ENCODE data around the gene PCSK6.

Gene PCSK6

DNA sequence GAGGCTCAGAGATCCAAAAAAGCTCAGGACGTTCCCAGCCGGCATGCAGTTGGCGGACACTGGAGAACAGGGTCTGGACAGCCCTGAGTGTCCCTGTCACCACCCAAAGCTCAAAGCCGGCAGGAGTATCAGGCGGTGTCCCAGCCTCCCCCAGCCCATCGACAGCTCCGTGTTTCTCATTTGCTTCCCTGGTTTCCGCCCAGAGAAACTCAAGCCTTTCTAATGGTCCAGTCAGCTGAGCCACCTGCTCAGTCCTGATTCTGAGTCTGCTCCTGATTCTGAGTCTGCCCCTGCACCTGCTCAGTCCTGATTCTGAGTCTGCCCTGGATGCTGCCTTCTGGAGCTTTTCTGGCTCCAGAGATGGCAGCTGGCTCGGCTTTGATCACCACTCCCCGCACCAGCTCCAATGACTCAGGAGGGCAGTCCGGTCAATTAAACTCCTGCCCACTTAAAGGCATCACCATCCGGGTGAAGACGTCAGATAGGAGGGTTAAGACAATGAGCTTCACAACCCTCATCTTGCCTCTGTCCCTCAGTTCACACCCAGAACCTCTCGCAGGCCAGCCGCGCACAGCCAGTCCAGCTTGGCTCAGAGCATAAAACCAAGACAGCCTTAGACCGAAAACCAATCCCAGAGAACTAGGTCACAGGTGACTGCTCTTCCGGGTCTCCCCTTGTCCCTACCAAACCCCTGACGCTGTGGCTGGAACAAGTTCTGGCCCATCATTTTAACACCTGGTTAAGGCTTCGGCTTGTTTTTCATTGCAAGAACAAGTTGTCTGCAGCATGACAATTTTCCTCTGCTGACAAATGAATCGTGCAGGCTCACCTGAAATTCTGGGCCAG is 6.8 kb downstream of the PCSK6 start:
- TF ChIP-seq, protein P1, sequence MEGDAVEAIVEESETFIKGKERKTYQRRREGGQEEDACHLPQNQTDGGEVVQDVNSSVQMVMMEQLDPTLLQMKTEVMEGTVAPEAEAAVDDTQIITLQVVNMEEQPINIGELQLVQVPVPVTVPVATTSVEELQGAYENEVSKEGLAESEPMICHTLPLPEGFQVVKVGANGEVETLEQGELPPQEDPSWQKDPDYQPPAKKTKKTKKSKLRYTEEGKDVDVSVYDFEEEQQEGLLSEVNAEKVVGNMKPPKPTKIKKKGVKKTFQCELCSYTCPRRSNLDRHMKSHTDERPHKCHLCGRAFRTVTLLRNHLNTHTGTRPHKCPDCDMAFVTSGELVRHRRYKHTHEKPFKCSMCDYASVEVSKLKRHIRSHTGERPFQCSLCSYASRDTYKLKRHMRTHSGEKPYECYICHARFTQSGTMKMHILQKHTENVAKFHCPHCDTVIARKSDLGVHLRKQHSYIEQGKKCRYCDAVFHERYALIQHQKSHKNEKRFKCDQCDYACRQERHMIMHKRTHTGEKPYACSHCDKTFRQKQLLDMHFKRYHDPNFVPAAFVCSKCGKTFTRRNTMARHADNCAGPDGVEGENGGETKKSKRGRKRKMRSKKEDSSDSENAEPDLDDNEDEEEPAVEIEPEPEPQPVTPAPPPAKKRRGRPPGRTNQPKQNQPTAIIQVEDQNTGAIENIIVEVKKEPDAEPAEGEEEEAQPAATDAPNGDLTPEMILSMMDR (IDR thresholded peaks at IDR 0.05) = no peak

DNA sequence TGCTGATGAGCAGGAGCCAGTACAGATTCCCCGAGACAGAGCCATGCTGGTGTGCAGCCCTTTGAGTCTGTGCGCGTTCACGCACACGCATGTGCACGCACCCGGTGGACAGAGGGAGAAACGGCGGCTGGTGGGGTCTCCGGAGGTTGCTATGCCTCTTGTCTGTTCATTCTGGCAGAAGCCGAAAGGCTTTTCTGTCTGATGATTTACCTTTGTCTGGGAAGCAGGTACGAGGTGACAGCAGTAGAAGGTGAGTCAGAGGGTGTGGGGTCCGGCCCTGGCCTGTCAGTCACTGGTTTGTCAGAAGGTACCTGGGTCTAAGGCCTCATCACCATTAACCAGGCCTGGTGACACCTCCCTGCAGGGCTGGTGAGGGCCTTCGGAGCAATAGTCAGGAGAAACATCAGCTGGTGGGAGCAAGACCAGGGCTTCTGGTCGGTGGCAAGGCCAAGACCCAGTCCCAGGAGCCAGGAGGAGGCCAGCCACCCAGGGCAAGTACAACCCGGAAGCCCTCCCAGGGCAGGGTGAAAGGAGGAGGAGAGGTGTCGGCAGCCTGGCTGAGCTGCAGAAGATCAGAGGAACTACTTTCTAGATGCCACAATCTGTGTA is 7.5 kb downstream of the PCSK6 start:
- TF ChIP-seq, protein P1 (IDR thresholded peaks at IDR 0.05) = no peak

- TF ChIP-seq, protein P1 (IDR thresholded peaks at IDR 0.05) = no peak
Measured at GRCh38 chr15:101481381-101481705, 8.2 kb downstream of the PCSK6 start.

- TF ChIP-seq, protein P1 (IDR thresholded peaks at IDR 0.05) = no peak
Measured at GRCh38 chr15:101480613-101481380, 8.7 kb downstream of the PCSK6 start.

DNA sequence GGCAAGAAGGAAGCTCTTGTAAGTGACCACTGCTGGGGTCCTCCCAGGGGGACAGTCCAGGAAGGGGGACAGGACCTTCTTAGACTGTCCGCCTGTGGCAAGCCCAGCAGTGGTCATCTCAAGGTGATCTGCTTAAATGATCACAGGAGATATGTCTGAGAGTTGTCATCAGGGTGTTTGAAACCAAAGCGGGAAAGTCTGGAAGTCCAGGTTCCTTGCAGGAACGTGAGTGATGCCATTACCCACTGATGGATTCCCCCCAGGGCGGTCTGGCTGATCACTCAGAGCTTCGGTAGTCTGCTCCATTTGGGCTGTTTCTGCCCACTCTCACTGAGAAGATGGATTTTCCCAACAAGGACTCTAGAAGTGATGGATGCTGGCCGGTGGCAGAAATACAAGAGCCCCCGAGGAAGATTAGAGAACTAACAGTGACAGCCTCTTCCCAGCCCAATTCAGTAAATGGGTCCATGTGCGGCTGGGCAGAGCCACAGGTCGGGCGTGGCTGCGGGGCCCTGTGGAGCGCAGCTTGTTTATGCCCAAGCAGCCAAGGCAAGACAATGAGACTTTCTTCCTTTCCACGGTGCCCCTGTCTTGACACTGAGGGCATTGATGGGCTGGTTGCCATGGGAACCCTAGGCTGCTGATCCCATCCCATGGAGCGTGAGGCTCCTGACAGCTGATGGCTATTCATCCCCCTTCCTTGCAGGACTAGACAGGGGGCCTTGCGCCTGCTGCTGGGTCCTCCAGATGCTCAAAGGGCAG is 9.5 kb downstream of the PCSK6 start:
- TF ChIP-seq, protein P1 (IDR thresholded peaks at IDR 0.05) = no peak

DNA sequence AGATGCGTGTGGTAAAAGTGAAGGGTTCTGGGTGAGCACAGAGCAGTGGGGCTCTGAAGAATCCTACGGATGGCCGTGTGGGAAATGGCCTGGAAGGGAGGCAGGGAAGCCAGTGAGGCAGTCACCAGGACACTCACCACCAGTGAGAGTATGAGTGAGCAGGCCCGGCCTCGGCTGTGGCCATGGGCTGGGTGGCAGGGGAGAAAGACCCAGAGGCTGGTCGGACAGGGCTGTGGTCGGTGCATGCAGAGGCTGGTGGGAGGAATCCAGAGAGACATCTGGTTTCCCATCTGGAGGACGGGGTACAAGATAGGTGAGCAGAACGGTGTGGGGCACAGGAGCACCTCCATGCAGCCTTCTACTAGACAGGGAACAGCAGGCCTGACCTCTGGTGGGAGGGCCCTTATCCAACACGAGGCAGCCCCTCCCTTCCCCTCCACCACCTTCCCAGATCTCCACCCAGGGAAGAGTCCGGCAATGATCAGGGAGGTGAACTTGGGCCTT is 10.1 kb downstream of the PCSK6 start:
- TF ChIP-seq, protein P1 (IDR thresholded peaks at IDR 0.05) = no peak

All from LNCAP (cell line).